SK-N-SH (cell line): ENCODE results near the gene C11orf98.
A peak's percentile ranks its signal among the peaks of the same experiment; 100 is the strongest.

Experiments used
- EZH2phosphoT487 ChIP-seq: fragments of 200-600 bp; sonication (generic); IDR thresholded peaks from 2 replicates; pipeline ENCODE4 v1.6.1; 2017; ENCODE audit warnings: low read depth, mixed run types, mild to moderate bottlenecking, antibody characterized with exemption, moderate library complexity, borderline replicate concordance
- MXI1 ChIP-seq: IDR thresholded peaks from 2 replicates; pipeline ENCODE4 v1.6.1; 2012; ENCODE audit warnings: mild to moderate bottlenecking, low read depth, low read length, improper control_type of control experiment
- POLR2AphosphoS5 ChIP-seq: IDR thresholded peaks from 2 replicates; pipeline ENCODE4 v1.6.1; 2012; ENCODE audit warnings: low read depth, low read length

- TF ChIP-seq MXI1 (no peak; the same call in none of the 2 replicates), POLR2AphosphoS5 (peak; percentile 100), EZH2phosphoT487 (no peak)
Observed at GRCh38 chr11:62665075-62665598, at the start of gene C11orf98, which contains the start of gene CSKMT.
